Stimulated activated naive CD4-positive, alpha-beta T cell (primary cell): ENCODE data around the gene BMP6.

Experiments
- DNase-seq, 6 experiments: peaks; one replicate each; lab custom pipeline; 2025; lab: John Stamatoyannopoulos, UW

The BMP6 gene

DNA sequence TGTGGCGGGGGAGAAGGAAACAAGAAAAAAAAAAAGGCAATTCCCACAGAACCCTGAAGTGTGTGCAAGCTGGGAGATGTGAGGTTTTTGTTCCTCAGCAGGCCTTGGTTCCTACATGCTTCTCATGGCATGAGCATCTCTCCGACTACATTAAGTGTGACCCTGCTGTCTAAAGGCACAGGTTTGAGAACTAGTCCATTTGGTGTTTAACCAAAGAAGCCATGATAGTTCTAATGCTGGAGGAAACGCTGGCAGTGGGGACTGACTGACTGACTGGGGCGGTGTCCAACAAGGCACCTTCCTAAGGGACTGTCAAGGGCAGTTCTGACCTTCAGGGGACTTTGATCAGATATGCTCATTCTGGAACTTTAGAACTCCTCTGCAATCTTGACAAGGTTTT, 180.8 kb downstream of the BMP6 start:
- no peak for DNase-seq

- no peak for DNase-seq
Observed at GRCh38 chr6:7907159-7907558, 181.3 kb downstream of the BMP6 start.

DNA sequence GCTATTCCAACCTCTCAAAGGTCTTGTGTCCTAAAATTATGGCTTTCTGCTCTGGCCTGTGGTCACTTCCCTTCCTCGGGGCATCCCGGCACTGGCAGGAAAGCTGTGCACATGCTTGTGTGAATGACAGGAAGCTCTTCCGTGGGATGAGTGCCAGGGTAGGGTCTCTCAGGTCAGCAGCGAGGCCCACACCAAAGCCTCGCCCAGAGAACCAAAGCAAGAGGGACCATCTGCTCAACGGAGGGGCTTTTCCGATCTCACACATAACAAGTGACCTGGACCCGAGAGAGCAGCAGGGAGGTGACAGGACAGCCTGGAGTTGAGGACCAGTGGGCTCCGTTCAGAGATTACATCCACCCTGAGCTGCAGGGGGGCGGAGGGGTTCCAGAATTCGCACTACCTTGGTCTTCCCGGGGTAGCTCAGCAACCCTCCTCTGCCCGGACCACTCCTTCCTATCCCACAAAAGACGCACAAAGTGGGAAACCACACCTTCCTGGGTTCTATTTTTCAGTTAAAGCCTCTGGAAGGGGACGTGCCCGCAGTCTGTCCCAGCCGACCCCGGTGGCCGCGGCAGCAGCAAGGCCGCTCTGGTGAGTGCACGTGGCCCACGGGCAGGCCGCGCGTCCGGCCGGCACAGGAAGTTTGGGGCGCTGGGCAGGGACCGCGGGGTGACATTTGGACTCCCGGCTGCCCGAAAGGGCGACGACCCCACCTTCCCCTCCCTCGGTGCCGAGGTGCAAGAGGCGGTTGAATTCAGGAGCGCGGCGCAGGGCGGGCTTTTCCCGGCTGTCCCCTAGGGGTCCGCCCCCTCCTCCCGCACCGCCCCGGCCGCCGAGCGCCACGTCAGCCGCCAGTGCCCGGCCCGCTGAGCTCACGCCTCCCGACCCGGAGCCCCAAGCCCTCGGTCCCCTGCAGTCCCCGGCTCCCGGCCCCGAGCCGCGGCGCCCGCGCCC, 183.7 kb downstream of the BMP6 start:
- peak in 1 of 6 experiments; percentile 3 for DNase-seq

GRCh38 chr6:7910298-7910653, 184.4 kb downstream of the BMP6 start:
- DNase-seq = peak in 2 of 6 experiments; percentile 26 to 45

- DNase-seq = peak; percentile 8 to 61 (median 47)
Observed at GRCh38 chr6:7910654-7911344, 184.9 kb downstream of the BMP6 start, which contains the start of gene TXNDC5. TXNDC5 (minus strand) TSS chr6:7910788; CDS start chr6:7910776, 12 bp downstream.

DNA sequence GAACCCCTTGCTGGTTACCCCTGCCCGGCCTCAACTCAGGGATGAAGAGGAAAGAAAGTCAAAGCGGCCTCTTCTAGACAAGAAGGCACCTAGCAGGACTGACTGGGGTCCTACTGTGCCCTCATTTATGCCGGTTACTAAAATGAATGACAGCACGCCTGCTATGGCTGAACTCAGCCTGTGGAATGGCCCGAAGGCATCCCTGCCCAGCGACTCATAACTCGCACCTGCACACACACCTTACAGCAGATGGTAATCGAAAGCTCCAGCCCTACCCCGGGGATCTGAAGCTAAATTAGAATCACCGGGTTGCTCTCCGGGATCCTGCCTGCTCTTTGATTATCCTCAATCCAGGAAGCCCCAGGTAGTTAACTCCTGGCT, 185.4 kb downstream of the BMP6 start:
- DNase-seq = no peak

- no peak for DNase-seq
Observed at GRCh38 chr6:7912024-7912423, 186.1 kb downstream of the BMP6 start.

GRCh38 chr6:7912736-7913517, 187.0 kb downstream of the BMP6 start:
- no peak for DNase-seq

DNA sequence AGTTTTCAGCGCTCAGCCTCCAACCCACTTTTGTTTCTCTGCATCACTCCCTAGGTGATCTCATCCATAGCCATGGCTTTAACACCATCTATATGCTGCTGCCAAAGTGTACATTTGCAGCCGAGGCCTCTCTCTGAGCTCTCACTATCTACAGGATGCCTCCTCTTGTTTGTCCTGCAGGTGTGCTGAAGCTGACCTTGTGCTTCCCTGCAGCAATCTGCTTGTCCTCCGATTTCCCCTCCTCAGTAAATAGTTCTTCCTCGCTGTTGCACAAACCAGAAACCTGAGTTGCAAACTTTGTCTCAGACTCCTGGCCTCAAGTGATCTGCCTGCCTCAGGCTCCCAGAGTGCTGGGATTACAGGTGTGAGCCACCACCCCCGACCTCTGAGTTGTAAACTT, 188.4 kb downstream of the BMP6 start:
- no peak for DNase-seq

DNA sequence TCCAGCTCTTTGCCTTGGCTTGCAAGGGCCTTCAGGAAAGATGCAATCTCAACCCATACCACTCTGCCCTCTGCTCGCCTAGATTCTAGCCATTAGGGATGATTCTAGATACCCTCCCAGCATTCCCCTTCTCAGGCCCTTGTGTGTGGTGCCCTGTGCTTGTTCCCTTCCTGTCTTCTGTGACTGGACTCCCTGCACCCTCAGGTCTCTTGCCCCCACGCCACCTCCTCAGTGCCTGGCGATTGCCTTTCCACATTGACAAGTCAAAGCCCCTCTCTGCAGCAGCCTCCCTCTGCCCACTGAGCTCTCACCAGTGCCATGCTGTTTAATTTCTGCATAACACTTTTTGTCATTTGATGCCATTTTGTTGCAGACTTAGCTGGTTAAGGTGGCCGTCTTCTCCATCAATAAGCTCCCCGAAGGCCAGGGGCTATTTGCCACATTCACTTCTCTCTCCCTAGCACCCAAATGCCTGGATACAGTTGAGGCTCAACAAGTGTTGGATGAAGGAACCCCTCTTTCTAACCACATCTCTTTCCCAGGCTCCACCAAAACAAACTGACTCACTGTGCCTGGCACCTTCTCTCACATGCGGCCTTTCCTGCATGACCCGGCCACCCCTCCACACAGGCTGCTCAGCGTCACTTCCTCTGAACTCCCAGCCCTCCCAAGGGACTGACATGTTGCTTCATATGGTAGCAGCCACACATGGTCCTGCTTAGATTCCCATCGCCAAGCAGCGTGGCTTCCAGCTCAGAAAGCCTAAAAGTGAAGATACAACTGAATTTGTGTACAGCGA, 189.3 kb downstream of the BMP6 start:
- DNase-seq = no peak

DNA sequence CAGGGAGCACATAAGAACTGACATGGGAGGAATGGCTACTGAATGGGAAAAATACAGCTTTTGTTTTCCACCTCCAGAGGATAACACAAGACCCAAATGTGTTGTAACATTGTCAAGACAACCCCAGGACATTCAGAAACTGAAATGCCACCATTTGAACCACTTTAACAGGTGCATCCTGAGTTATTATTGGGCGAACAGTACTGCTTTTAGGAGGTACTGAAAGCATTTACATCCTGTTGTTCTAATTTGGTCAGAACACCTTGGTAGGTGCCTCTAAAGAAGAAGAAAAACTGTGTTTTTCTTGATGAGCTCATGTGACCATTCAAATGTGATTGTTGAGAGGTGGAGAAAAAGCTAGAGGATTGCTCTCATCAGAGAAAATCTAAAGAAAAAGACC, 191.1 kb downstream of the BMP6 start:
- no peak for DNase-seq

DNA sequence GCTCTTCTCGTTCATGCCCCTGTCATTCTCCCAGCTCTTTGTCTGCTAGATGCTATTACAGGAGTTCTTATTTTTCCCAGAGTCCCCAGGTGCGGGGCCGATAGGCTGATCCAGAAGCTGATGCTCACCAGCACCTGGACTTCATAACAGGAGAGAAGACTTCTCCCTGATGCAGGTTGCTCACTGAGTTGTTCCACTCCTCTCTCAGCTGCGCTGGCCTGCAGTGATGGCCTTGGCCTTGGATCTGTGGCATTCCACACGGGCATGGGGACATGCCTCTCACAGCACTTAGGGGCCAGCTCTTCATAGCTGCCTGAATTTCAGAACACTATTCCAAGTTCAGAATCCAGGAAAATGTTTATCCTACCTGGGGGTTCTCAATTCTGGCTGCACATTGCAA, 191.8 kb downstream of the BMP6 start:
- no peak for DNase-seq

DNA sequence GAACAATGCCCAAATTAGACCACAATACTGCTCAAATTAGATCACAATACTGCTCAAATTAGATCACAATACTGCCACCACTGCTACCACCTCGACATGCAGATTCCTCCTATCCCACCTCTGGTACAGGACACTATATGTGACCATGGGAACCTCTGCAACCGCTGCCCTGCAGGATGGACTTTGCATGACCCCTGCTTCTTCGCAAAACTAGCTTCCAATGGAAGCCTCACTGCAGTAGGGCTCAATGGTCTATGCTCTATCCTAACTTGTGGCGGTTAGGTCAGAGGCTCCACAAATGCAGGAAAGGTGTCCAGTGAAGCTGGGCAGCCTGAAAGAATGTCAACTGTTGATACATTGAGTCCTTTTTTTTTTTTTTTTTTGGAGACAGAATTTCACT, 192.5 kb downstream of the BMP6 start:
- no peak for DNase-seq

- DNase-seq = no peak
Observed at GRCh38 chr6:7919871-7920270, 194.0 kb downstream of the BMP6 start.

GRCh38 chr6:7920425-7920824, 194.5 kb downstream of the BMP6 start:
- no peak for DNase-seq

DNA sequence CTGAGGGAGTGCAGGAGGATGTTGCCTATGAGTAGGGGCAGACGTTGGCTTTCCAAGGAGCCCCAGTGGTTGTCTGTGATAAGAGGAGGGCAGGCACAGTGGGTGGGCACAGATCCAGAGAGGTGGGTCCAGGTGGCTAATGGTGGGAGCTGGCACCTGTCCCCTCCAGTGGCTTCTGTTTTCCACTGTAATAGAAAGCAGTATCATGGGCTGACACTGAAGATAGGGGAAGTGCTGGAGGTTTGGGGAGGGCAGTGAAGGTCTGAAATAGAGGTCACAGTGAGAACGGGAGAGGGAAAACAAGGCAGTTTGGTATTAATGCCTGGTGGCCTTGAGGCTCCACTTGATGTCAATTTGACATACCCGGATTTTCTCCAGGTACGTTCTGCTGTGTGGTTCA, 195.1 kb downstream of the BMP6 start:
- no peak for DNase-seq

- DNase-seq = no peak
Observed at GRCh38 chr6:7921632-7922092, 195.8 kb downstream of the BMP6 start.

DNA sequence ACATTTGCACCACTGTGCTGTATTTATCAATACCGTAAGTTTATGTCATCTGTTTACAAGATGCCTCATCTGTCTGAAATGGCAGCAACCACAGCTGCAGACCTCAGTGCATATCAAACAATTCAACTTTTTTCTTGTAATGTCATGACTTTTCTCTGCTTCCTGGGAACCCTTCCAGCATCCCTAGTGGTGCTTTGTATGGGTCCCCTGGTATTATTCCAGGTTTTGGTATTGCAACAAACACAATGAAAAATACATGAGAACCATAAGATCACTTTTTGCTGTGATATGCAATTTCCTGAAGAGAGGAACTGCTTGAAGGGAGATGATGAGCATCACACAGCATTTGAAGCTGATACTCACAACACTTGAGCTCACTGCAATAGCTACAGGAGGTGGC, 196.7 kb downstream of the BMP6 start:
- DNase-seq = no peak

DNA sequence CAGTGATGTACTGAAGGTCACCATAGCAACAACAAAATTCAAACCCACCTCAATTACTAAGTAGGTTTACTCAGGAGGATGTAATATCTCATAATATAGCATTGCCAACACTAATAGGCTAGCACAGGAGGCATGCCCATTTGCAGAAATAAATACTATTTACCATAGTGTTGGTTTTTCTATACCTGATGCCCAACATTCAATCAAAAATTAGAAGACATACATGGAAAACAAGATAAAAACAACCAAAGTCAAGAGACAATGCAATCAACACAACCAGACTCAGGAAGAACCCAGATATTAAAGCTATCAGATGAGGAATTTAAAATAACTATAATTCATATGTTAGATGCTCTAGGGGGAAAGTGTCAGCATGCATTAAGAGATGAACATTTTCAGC, 199.0 kb downstream of the BMP6 start:
- DNase-seq = no peak
